CD4-positive, alpha-beta T cell treated with Interleukin-17A for 4 hours (primary cell): Measurements from ENCODE around the gene RBM18.

Experiments used
- DNase-seq: peaks from one replicate; pipeline ENCODE4 v3.0.0-alpha.2; 2020; ENCODE audit warnings: mixed read lengths

RBM18 gene

DNA sequence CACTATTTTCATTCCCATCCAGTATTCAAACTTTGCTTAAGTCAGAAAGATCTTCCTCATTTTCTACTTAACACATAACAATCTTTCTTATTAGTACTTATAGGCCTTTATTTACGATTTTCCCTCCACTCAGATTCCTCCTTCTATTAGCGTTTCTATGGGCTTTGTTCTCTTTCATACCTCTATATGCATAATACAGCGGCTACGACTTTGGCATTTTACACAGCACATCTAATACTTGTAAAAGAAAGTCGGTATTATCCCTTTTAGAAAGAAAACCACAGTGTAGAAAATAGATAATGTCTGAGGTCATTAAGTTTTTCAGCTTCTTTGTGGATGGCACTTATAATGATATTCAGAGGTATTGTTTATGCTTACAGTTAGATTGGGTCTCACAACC lies 8.4 kb downstream of the RBM18 start:
- no peak for DNase-seq

DNA sequence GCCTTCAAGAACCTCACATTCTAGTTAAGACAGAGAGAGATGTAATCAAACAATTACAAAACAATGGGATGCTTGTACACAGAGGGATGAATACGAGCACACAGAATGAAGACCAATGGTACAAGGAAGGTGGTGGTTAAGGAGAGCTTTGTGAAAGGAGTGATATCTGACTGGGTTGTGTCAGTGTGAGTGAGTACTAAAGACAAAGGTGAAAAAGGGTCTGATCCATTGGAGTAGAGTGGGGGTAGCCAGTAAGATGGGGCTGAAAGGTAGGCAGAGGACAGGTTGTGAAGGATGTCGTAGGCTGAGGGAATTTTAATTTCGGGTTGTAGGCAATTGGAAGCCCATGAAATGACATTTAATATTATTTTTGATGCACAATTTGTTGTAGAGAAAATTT lies 9.9 kb downstream of the RBM18 start:
- DNase-seq = no peak

DNA sequence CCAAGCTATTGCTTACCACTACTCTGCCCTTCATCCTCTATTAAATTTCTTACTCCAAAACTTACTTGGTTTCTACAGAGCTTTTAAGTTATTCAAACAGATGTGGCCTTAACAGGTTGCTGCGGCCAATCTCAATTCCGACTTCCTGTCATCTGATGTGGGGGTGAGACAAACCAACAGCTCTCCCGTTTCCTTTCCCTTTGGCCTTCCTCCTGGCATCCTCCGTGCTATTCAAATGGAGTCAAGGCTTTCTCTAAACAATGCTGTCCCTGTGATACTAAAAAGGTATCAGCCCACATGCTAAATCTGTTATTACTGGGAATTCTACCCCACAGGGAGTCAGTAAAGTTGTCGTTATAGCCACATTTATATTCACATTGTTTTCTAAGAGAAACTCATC lies 11.8 kb downstream of the RBM18 start:
- DNase-seq = no peak

DNA sequence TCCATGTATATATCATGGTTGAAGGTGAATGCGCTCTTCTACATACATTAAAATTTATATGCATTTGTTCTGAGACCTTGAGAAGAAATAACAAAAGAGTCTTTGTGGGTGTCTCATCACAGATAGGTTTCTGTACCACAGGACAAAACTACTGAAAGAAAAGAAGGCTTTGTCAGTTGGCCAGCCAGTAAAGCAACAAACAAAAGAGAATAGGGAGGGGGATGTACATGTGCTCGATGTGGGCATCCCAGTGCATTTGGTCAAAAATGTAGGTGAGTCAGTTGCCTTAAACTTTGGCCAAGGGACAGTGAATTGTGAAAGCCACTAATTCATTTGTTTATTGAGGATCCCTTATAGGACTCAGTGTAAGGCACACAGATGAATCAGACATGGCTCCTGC lies 13.3 kb downstream of the RBM18 start:
- no peak for DNase-seq

DNA sequence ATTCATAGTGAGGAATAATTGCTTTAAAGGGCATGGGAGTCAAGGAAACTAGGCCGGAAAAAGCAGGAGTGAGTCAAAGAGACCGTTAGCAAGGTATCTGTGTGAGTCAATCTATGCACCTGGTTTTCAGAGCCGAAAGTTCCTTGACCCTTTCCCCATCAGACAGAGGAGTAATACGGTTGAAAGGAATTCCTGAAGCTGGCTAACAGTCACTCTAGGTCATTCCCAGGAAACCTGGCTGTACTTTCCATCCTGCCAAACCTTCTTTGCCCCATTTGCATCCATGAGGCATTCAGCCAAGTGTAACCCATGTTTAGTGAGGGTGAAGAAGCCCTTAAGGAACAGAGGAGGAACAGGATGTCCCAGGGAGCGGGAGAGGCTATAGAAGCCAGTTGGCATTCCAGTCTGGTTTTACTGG lies 16.2 kb downstream of the RBM18 start:
- DNase-seq = no peak

DNA sequence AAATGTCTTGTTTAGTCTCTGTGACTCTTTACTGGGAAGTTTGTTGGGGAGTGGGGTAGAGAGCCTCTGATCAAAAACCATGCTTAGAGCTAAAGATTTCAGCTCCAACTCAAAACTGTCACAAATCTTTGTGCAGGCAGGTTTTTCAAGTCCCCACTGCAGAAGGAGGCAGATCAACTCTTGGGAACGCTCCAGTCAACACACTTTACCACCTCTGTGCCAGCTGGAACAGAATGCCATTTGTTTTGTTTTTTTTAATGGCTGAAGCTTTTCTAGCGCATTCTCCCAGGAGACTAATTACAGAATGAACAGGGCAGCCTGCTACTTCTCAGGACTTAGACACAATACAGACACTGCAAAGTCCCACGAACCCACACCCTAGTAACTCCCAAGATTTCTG lies 18.0 kb downstream of the RBM18 start:
- DNase-seq = no peak

DNA sequence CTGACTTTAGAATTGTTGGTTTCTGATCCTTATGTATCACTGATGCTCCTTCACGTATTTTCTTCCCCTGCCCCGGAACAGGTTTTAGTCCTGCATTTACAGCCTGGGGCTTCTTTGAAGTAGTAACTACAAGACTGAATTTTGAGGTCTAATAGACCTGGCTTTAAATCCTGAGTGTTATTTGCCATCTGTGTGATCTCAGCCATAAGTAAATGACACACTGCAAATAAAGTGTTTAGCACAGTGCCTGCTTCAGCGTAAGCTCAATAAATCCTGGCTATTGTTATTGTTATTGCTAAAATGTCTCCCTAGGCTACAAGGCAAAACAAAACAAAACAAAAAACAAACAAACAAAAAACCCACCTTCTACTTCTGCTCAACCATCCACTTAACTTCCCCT lies 20.3 kb downstream of the RBM18 start:
- DNase-seq = no peak

DNA sequence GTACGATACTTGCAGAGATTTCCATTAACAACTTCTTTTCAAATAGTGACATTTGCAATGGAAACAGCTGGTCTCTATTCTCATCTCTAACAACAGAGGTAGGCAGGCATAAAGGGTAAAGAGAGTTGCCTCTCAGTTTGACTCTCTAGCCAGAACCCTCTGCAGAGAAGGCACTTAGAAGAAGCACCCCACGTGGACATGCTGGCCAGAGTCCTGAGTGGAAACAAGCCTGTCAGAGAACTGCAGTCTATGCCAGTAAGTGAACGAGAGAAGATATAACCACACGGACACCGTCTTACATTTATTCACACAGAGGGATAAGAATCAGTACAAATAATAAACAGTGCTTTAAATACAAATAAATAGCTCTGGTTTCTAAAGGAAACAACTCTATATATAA lies 24.9 kb downstream of the RBM18 start:
- DNase-seq = no peak

DNA sequence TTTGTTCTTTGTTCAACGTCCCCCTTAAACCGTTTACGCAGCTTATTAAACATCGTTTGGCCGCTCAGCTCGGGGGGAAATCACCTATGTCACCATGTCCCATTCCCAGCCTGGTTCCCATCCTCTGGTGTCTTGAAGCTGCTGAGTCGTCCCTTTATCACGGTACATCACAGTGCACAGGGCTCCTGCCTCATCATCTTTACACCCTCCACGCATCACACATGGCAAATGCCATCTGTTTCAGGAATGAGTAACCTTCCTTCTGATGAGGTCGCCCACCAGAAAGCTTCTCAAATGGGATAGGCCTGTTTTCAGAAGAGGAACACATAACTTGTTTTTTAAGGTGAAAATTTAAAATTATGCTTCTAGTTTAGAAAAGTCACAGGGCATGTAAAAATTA lies 28.0 kb downstream of the RBM18 start:
- DNase-seq = no peak

DNA sequence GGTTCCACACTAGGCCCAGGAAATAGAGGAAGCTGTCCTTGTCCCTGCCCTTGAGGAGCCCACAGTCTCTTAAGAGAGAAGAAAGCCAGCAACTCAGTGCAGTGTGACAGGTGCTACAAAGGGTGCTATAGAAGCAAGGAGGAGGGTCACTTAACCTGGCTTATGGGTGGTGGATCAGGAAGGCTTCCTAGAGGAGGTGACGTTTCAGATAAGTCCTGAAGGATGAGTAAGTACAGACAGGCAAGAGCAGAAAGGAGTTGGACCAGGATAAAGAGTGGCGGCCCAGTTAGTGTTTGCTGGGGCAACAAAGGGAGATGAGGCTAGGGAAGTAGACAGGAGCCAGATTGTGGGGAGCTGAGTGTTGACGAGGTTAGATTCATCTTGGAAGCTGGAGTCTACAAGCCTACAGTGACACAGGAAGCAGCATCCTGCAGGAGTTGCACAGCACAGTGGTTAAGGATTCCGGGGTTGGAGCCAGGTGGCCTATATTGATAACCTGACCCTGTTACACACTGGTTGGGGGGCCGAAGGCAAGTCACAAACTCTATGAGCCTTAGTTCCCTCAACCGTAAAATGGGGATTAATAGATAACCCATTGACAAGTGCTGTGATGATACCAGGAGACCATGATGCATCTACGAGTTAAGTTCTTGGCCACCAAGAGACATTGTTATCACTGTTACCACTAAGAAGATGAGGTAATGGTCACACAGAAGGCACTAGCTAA lies 30.5 kb downstream of the RBM18 start:
- no peak for DNase-seq

DNA sequence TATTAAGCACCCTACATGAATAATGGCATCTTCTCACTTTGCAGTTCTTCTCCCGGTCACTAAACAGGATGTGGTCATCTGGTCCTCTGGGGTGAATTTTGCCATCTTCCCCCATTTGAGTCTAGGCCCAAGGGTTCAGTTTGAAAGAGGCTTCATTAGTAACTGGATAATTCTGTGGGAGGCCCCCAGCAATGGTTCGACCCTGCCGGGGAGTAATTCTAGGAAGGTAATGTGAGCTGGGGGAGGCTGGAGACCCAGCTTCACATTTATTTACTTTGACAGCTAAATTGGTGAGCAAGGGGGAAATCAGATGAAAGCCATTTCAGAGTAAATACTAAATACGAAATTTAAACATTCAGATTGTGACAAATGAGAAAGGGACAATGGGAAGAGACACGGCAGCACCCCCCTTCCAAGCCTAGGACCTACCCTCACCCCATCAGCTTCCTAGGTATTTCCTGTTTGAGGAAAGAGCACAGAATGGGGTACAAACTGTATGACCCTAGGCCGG lies 31.8 kb downstream of the RBM18 start:
- DNase-seq = no peak

DNA sequence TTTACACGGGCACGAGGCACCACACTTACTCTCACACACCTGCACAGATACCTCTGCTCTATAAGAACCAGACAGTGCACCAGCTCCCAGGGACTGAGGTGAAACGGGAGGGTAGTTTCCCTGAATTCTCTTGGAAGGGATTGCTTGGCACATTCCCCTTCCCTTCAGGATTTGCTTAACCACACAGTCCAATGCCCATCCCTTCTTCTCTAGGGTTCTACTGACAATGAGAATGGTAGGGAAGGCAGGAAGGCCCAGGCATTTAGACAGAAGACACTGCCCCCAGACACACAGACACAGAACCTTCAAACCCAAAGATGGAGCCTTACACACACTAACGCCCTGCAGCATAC lies 35.2 kb downstream of the RBM18 start:
- no peak for DNase-seq

DNA sequence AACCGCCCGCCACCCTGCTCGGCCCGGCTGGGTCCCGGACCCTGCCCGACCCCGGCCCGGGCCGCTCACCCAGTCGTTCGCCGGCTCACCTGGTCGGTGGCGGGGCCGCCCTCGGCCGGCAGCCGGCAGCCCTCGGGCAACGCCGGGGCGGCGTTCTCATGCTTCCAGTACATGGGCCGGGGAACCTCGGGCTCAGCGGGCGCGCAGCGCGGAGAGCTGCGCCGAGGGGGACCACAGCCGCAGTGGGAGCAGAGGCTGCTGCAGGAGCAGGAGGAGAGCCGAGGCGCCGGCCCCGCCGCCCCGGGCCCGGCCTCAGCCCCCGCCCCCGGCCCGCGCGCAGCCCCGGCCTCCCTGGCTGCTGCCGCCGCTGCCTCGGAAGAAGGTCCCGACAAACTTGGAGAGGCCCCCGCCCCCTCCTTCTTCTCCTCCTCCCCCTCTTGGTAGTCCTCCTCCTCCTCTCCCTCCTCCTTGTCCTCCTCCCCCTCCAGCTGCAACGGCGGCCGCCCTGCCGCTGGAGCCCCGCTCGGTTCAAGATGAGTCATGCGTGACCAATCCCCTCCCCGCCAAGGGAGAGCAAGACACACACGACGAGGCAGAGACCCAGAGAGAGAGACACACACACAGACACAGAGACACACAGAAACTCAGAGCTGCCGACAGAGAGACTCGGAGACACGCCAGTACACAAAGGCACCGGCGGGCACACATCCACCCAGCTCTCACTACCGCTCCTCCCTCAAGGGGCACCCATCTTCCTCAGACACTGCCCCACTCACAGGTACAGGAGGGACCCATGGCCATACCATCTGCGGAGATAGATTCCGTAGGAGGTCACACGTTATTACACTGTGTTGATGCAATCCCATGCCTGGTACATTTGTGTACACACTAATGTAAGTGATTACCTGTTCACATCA lies 35.8 kb downstream of the RBM18 start, which contains the start of gene LHX6:
Gene LHX6 (minus strand): TSS at position 390 of the 917 bp plus-strand sequence. CDS start 217 bp downstream, at position 173.
- DNase-seq = no peak

DNA sequence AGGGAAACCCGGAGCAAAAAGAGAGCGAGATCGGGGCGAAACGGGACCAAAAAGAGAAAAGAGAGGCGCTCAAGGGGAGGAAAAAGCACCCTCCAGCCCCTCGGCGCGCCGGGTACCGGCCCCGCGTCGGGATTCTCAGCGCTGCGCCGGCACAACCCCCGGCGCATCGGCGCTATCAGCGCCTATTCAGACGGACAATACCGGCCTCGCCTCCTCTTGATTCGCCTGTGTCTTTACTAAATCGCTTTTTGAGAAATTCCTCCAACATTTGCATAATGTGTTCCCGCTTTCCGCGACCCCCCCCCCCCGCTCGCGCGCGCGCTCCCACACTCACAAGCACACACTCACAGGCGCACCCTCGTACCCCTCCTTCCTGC lies 36.5 kb downstream of the RBM18 start:
- DNase-seq = no peak

DNA sequence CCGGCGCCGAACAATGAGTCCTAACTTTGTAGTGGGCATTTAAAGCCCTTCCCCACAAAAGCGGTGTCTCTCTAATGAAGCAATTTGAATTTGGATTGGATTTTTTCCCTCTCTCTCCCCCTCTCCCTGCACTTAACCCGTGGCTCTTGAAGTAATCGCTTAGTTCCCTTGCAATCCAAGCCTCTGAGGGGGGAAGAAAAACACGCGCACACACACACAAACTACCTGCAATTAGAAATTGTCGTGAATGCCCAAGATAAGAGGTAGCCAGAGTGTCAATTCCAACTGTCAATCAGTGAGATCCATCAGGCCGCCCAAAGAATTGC lies 37.1 kb downstream of the RBM18 start:
- no peak for DNase-seq

DNA sequence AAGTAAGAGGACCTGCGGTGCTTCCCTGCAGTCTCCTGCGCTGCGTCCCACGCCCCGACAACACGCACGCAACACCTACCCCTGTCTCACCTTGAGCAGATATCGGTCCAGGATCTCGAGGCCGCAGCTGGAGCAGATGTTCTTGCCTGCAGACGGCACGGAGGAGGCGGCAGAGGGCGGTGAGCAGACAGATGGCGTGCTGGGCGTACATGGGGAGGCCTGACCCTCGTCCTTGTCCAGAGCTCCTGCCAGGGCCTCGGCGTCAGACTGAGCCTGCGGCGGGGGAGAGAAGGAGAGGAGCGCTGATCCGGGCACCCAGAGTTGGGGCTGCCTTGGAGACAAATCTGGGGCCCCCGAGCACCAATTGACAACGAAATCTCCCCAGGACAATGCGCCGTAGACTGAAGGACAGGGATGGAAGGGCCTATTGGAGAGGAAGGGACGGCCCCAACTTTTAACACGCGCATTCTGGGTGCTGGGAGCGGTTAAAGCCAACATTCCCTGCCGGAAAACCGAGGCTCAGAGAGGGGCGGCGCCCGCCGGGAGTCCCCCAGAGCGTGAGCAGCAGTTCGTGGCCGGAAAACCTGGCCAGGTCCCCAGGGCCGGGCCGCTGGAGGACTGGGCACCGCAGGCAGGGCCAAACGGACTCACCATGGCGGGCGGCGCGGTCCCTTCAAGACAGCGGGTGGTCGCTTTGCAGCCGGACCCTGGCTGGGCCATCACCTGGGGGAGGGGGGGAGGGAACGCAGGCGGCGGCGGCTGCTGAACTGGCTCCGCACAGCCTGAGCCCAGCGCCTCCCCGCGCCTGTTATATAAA lies 37.7 kb downstream of the RBM18 start:
- DNase-seq = no peak

DNA sequence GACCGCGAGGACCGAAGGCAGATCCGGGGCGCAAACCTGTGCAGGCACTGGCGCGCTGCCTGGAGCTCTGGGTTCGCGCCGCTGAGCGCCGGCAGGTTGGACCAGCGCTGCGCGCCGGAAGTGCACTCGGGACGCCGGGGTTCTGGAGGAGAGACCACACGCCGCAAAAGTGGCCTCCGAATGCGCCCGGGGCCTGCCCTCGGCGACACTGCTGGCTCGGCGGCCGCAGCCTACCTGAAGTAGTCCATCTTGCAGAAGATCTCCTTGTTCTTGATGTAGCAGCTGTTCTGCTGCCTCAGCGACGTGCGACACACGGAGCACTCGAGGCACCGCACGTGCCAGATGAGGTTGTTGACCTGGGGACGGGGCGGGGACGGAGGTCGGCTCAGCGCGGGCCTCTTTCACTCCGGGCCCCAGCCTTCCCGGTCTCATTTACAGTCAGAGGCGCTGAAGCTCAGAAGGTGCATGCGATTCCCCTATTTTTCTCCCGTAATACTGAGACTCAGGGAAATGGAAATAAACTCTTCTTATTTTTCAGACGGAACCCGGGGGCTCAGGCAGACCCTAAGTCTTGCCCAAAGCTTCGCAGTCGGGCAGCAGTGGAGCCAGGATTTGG lies 38.4 kb downstream of the RBM18 start:
- DNase-seq = no peak

DNA sequence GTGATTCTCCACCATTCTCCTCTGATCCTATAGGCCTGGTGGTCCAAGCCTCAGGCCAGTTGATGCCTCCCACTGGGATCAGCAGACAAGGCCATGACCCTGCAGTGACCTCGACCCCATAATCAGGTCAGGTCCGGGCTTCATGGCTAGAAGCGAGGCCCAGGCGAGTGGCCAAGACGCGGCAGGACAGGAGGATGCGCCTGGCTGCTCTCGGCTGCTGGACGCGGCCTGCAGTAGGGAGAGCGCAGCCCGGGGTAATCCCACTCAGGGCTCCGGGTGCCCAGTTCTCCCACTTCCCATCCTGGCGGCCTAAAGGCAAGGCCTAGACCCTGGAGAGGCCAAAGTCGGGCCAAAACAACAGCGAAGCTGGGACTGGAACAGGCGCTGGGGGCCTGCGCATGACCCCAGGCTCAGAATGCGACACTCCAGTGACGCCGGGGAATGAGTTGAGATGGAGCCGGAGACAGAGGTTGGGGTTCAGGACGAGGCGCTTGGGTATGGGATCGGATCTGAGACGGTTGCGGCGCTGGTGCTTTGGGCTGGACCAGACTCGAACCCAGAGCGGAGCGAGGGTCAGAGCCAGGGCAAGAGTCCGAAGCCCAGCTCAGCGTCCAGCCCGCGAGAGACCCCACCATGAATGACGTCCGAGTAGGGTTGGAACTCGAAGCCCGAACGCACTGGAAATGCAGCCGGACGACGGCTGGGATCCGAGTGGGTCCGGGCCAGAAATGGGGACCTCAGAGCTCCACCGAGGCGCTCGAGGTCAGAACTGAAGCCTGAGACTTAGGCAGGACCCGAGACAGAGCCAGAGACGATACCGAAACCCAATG lies 39.1 kb downstream of the RBM18 start:
- DNase-seq = no peak

DNA sequence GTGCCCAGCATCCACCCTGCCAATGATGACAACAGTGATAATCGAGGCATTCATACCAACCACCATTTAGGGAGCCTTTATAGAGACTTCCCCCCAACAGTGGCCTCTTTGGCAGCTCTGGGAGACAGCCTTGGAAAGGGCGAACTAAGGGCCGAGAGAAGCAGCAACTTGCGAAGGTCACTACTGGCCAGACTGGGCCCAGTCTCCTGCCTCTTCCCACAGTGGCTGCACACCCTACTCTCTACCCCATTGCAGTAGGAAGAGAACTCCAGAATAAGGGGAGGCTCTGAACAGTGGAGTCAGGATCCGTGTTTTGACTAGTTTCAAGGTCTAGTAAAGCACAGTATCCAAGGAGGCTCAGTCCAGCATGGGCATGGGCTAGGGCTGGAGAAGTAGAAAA lies 41.2 kb downstream of the RBM18 start:
- DNase-seq = no peak

DNA sequence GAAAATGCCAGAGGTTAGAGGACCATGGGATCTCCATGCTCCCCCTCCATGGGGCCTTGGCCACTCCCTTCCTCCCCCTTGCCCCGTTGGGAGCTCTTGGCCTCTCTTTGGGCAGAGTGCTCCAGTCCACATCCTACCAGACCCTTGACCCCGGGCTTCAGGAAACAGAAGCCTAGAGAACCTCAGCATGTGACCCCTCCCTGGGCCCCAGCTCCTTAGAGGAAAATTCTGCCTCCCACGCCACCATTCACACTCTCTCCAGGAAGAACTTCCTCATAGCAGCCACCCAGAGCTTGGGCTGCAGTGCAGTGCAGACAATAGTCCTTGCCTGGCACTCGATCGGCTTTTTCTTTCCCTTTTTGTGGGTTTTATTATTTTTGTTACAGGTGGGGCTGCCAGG lies 41.8 kb downstream of the RBM18 start:
- DNase-seq = no peak

DNA sequence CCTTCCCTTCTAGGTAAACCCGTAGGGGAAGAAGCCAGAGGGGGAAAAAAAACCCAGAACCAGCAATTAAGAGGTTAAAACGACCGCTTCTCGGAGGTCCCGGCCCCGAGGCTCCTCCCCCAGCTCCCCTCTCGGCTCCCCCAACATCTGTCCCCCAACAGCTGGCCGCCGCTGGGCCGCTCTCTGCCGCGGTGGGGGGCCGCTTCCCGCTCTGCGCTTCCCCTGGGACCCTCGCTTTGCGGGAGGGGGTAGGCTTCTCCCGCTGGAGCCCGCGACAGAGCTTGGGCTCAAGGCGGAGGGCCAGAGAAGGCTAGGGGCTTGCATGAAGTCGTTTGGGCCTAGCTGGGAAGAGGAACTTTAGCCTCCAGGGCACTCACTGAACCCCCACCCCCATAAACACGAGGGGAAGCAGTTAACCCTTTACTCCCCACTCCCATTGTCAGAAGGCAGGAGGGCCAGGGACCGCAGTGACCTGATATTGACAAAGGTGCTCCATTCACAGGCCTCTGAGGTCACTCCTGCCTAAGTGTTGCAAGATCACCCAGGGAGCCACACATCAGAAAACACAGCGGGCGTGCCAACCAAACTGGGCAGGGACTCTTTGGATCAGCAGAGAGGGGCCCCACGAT lies 43.3 kb downstream of the RBM18 start:
- DNase-seq = no peak
